ENCODE measurements around the gene ARHGEF17. TPM values are rescaled to one million over a fixed set of nuclear protein-coding genes. Genes with fewer than 3 reads are reported as not detected.

Gene ARHGEF17
- total and polyA plus RNA-seq, 2 of the 13 experiments (the other 11 are each of a cell fraction or from before 2014, with no cell fraction given): 10.7 to 28.8 TPM

DNA sequence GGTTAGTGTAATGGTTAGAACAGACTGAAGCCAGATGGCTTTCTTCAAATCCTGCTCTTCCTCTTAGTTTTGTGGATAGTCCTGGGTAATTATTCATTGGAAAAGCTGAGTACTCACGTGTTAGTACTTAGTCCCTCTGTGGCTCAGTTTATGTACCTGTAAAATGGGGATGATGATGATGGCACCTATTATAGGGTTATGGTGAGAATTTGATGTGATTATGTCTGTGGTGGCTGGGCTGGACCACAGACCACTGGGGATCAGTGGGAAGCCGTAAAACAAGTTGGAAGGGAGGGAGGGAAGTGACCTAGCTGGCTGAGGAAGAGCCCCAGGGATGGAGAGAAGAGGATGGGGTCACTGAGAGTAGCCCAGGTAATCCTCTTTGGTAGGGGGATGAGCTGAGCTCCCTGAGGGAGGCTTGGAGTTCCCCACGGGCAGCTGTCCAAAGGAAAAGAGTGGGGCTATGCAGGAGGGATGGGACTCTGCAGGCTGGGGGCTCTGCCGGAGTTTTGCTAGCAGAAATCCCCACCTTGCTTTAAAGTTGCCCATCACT lies 19.8 kb downstream of the ARHGEF17 start:
- Histone ChIP-seq H3K9ac (ENCODE audit: insufficient read depth, low read depth, low read length) (no peak overlapping the region), H3K27ac (ENCODE audit: extremely low read length, insufficient read depth, low read length) (peak overlapping the region; percentile 42), H3K27me3 (ENCODE audit: control insufficient read depth in 1 of 2, insufficient read depth in 2 of 2, low read length in 2 of 2) (no peaks in the 10 kb centered on the region), H3K79me2 (ENCODE audit: insufficient read depth, low read length) (peaks cover 33% of the 10 kb centered on the region), H2AFZ (ENCODE audit: low read length) (no peak overlapping the region), H3K9me3 (ENCODE audit: low read length) (no peaks in the 10 kb centered on the region), H4K20me1 (ENCODE audit: insufficient read depth, low read length) (no peaks in the 10 kb centered on the region), H3K36me3 (replicated peaks in 1 of 2; ENCODE audit: control insufficient read depth in 1 of 2, insufficient read depth in 2 of 2, low read length in 2 of 2) (peaks cover 5 to 12% of the 10 kb centered on the region in 2 experiments; a peak in 2 of 5 replicates), H3K4me1 (ENCODE audit: insufficient read depth, low read length) (peaks cover 96% of the 10 kb centered on the region), H3K4me3 (replicated peaks in 1 of 3; ENCODE audit: insufficient read depth in 1 of 3, low read depth in 2 of 3, low read length in 3 of 3) (no peak overlapping the region), H3K4me2 (ENCODE audit: low read depth, low read length) (peak overlapping the region; percentile 23; the same call in 1 of the 2 replicates)
- BruUV-seq (replicated peaks): no TSS peak
- ATAC-seq (no peak), DNase-seq (ENCODE audit: low spot score) (no peak), FAIRE-seq (no peak)
- 87% methylated on average over 4 of the region's 4 CpGs for whole genome bisulfite sequencing (ENCODE audit: low lambda C conversion rate)
- intact Hi-C loops (cut with micrococcal nuclease; ENCODE audit: unreplicated experiment) (no loop called here), in situ Hi-C loops (cut with HindIII; ENCODE audit: extremely low pct_ligation_motif_present, low pct_unique_long_range_greater_than_20kb) (no loop called here)
- ChIA-PET CTCF (ENCODE audit: low intra/inter-chr PET ratio, low total read pairs) (no interaction called here), POLR2A (interaction anchor here (6.3 to 10.1 kb wide), 2 partner anchors 14 to 20 kb away, joined by 35 to 205 read pairs; partner anchors contain the start of gene ARHGEF17)
- no peak for TF ChIP-seq ZNF101 (CRISPR knock-in tag; IDR thresholded peaks at IDR 0.05; ENCODE audit: borderline replicate concordance, low read depth)
- peak; percentile 90 for TF ChIP-seq ZNF629 (CRISPR knock-in tag; conservative IDR thresholded peaks at IDR 0.05)
- 0 out of 2 replicates have a peak, but pooled peaks have one; percentile 26 for TF ChIP-seq ZMYM3 (CRISPR knock-in tag; IDR thresholded peaks at IDR 0.05)
- TF ChIP-seq ZNF329 (CRISPR knock-in tag; IDR thresholded peaks at IDR 0.05; ENCODE audit: low read depth): no peak
- TF ChIP-seq, protein P1, sequence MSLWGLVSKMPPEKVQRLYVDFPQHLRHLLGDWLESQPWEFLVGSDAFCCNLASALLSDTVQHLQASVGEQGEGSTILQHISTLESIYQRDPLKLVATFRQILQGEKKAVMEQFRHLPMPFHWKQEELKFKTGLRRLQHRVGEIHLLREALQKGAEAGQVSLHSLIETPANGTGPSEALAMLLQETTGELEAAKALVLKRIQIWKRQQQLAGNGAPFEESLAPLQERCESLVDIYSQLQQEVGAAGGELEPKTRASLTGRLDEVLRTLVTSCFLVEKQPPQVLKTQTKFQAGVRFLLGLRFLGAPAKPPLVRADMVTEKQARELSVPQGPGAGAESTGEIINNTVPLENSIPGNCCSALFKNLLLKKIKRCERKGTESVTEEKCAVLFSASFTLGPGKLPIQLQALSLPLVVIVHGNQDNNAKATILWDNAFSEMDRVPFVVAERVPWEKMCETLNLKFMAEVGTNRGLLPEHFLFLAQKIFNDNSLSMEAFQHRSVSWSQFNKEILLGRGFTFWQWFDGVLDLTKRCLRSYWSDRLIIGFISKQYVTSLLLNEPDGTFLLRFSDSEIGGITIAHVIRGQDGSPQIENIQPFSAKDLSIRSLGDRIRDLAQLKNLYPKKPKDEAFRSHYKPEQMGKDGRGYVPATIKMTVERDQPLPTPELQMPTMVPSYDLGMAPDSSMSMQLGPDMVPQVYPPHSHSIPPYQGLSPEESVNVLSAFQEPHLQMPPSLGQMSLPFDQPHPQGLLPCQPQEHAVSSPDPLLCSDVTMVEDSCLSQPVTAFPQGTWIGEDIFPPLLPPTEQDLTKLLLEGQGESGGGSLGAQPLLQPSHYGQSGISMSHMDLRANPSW (CRISPR knock-in tag; IDR thresholded peaks at IDR 0.05; ENCODE audit: borderline replicate concordance): no peak
- no peak for TF ChIP-seq MAFK (conservative IDR thresholded peaks at IDR 0.05 in 1 of 2, IDR thresholded peaks at IDR 0.05 in 1 of 2; ENCODE audit: low read length in 2 of 2)
- no peak for TF ChIP-seq MEIS2 (CRISPR knock-in tag; IDR thresholded peaks at IDR 0.05)
- TF ChIP-seq AFF4 (CRISPR knock-in tag; IDR thresholded peaks at IDR 0.05): no peak
- TF ChIP-seq BCL6 (CRISPR knock-in tag; IDR thresholded peaks at IDR 0.05): no peak
- no peak for TF ChIP-seq RFXANK (CRISPR knock-in tag; IDR thresholded peaks at IDR 0.05)
- TF ChIP-seq TARDBP (CRISPR knock-in tag; IDR thresholded peaks at IDR 0.05): no peak
- TF ChIP-seq SPEN (CRISPR knock-in tag; IDR thresholded peaks at IDR 0.05; ENCODE audit: low read depth): no peak
- no peak for TF ChIP-seq ZNF354B (CRISPR knock-in tag; IDR thresholded peaks at IDR 0.05)

All from HepG2 (cell line).